Measurements from ENCODE around the gene EVX1. TPM values are rescaled to one million over a fixed set of nuclear protein-coding genes. Genes with fewer than 3 reads are reported as not detected.

EVX1 gene
- total and polyA plus RNA-seq, 2 of the 13 experiments (the other 11 are each of a cell fraction or from before 2014, with no cell fraction given): not detected

DNA sequence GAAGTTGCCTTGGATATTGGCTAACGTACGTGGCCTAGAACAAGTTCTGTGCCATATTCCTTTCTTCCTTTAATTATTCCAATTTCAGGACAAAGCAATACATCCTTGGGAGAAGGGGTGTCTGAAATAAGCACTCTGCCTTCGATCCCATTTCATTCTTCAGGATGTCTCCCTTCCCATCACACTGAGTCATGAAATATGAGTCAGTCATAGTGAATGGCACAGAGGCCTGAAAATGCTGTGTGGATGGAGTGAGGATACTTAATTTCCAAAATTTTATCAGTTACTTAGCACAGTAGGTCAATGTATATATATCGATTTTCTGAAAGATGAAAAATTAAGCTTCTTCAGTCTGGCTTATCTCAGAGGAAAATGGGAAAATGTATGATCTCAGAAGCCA, 19.5 kb downstream of the EVX1 start:
- H3K9ac ChIP-seq (ENCODE audit: insufficient read depth, low read depth, low read length): no peak overlapping the region
- H3K9me3 ChIP-seq (ENCODE audit: low read length): no peaks in the 10 kb centered on the region
- 25% methylated on average over 4 of the region's 4 CpGs for WGBS (ENCODE audit: low lambda C conversion rate)
- H3K4me1 ChIP-seq (ENCODE audit: insufficient read depth, low read length): no peaks in the 10 kb centered on the region
- no peak overlapping the region for H2AFZ ChIP-seq (ENCODE audit: low read length)
- no peaks in the 10 kb centered on the region for H3K36me3 ChIP-seq (replicated peaks in 1 of 2; ENCODE audit: control insufficient read depth in 1 of 2, insufficient read depth in 2 of 2, low read length in 2 of 2)
- ChIA-PET POLR2A (no interaction called here), CTCF (ENCODE audit: low intra/inter-chr PET ratio, low total read pairs) (no interaction called here)
- no peaks in the 10 kb centered on the region for H3K79me2 ChIP-seq (ENCODE audit: insufficient read depth, low read length)
- DNase-seq (ENCODE audit: low spot score) (no peak), ATAC-seq (no peak), FAIRE-seq (no peak)
- H3K4me3 ChIP-seq (replicated peaks in 1 of 3; ENCODE audit: insufficient read depth in 1 of 3, low read depth in 2 of 3, low read length in 3 of 3): no peak overlapping the region
- in situ Hi-C loops (cut with HindIII; ENCODE audit: extremely low pct_ligation_motif_present, low pct_unique_long_range_greater_than_20kb): no loop called here
- intact Hi-C loops (cut with micrococcal nuclease; ENCODE audit: unreplicated experiment): no loop called here
- no peaks in the 10 kb centered on the region for H4K20me1 ChIP-seq (ENCODE audit: insufficient read depth, low read length)
- H3K4me2 ChIP-seq (ENCODE audit: low read depth, low read length): no peak overlapping the region
- TF ChIP-seq NCOA2 (CRISPR knock-in tag; IDR thresholded peaks at IDR 0.05): no peak
- no peak for TF ChIP-seq HNF4G (IDR thresholded peaks at IDR 0.05; ENCODE audit: borderline replicate concordance, low read depth, low read length)
- TF ChIP-seq HNF4G (CRISPR knock-in tag; IDR thresholded peaks at IDR 0.05; ENCODE audit: borderline replicate concordance, low read depth): no peak
- TF ChIP-seq HOXD1 (CRISPR knock-in tag; IDR thresholded peaks at IDR 0.05): no peak
- TF ChIP-seq ZMAT3 (CRISPR knock-in tag; conservative IDR thresholded peaks at IDR 0.05): no peak
- TF ChIP-seq NONO (IDR thresholded peaks at IDR 0.05): no peak
- TF ChIP-seq NONO (CRISPR knock-in tag; conservative IDR thresholded peaks at IDR 0.05): no peak
- no peak for TF ChIP-seq ZNF101 (CRISPR knock-in tag; IDR thresholded peaks at IDR 0.05; ENCODE audit: borderline replicate concordance, low read depth)
- TF ChIP-seq ZNF747 (CRISPR knock-in tag; IDR thresholded peaks at IDR 0.05; ENCODE audit: borderline replicate concordance): no peak
- no peak for TF ChIP-seq ATF1 (CRISPR knock-in tag; IDR thresholded peaks at IDR 0.05)
- TF ChIP-seq PAX8 (CRISPR knock-in tag; IDR thresholded peaks at IDR 0.05; ENCODE audit: borderline replicate concordance): no peak
- no peak for TF ChIP-seq KDM6A (CRISPR knock-in tag; IDR thresholded peaks at IDR 0.05; ENCODE audit: low read depth)
- TF ChIP-seq FOSL1 (CRISPR knock-in tag; IDR thresholded peaks at IDR 0.05; ENCODE audit: borderline replicate concordance): no peak
- no peak for TF ChIP-seq ZNF326 (CRISPR knock-in tag; IDR thresholded peaks at IDR 0.05; ENCODE audit: borderline replicate concordance)
- TF ChIP-seq HNF4A (CRISPR knock-in tag; IDR thresholded peaks at IDR 0.05): no peak
- no TSS peak for BruUV-seq (replicated peaks)
- no peaks in the 10 kb centered on the region for H3K27me3 ChIP-seq (ENCODE audit: control insufficient read depth in 1 of 2, insufficient read depth in 2 of 2, low read length in 2 of 2)
- no peak overlapping the region for H3K27ac ChIP-seq (ENCODE audit: extremely low read length, insufficient read depth, low read length)
